Uterus (tissue), 4 donors: ENCODE measurements around the gene TMC5. TPM values are rescaled to one million over a fixed set of nuclear protein-coding genes. Genes with fewer than 3 reads are reported as not detected.

Source experiments
- DNase-seq, 2 donors: peaks; one replicate each; pipeline ENCODE4 v3.0.0-alpha.2; 2019 to 2020
- H3K27ac ChIP-seq, 2 donors: fragments of 200-600 bp; sonication (generic); 1 replicate in 1 of 2; 2 replicates in 1 of 2; pipeline ENCODE4 v1.5.1; 2016 to 2018
- H3K27me3 ChIP-seq, 2 donors: fragments of 200-600 bp; sonication (generic); one replicate each; pipeline ENCODE4 v1.5.1; 2018 to 2019; ENCODE audit warnings: control low read depth in 1 of 2
- H3K36me3 ChIP-seq, 2 donors: fragments of 200-600 bp; sonication (generic); one replicate each; pipeline ENCODE4 v1.5.1; 2019; ENCODE audit warnings: control low read depth in 1 of 2
- H3K4me1 ChIP-seq, 2 donors: fragments of 200-600 bp; sonication (generic); one replicate each; pipeline ENCODE4 v1.5.1; 2018 to 2019; ENCODE audit warnings: control low read depth in 1 of 2
- H3K4me3 ChIP-seq, 2 donors: fragments of 200-600 bp; sonication (generic); 1 replicate in 1 of 2; 2 replicates in 1 of 2; pipeline ENCODE4 v1.5.1; 2018 to 2019; ENCODE audit warnings: mild to moderate bottlenecking in 1 of 2
- H3K9me3 ChIP-seq, 2 donors: fragments of 200-600 bp; sonication (generic); one replicate each; pipeline ENCODE4 v1.5.1; 2019; ENCODE audit warnings: control low read depth in 1 of 2
- CTCF ChIP-seq, 4 experiments: fragments of 200-600 bp in 2 of 4; fragments of 450-650 bp in 2 of 4; sonication (generic) in 2 of 4; IDR thresholded peaks; one replicate each; pipeline ENCODE4 v1.5.1; 2016 to 2019; ENCODE audit warnings: antibody characterized with exemption in 4 of 4, mild to moderate bottlenecking in 2 of 4, moderate library complexity in 1 of 4
- POLR2A ChIP-seq, 2 donors: fragments of 450-650 bp; IDR thresholded peaks; one replicate each; pipeline ENCODE4 v1.6.1; 2016; ENCODE audit warnings: antibody characterized with exemption in 2 of 2, mild to moderate bottlenecking in 1 of 2, moderate library complexity in 1 of 2
- intact Hi-C: fragments of 100-400 bp; cut with DNase I; formaldehyde crosslinking; loops from one replicate; pipeline ENCODE4 v1.15.1; 2023; ENCODE audit warnings: low total_unique reads
- total RNA-seq, 4 donors: library from RNA; depleted of rRNA in 3 of 4; stranded (reverse); fragments of >200 nt in 3 of 4; gene quantifications; one replicate each; pipeline versions ENCODE4 v1.1.0 to v1.2.4, GENCODE V29; 2014 to 2023
- donor health status: DM: yes; HTN: yes; CAD: no.

TMC5 gene
- total RNA-seq, 4 donors from 2014 or later: under 0.01 to 2.7 TPM; not detected in 2

- DNase-seq: no peak
- TF ChIP-seq POLR2A (IDR thresholded peaks at IDR 0.05) (no peak), CTCF (IDR thresholded peaks at IDR 0.05) (no peak)
- Histone ChIP-seq H3K9me3 (no peaks in the 10 kb centered on the region), H3K4me1 (no peaks in the 10 kb centered on the region), H3K36me3 (no peaks in the 10 kb centered on the region), H3K27ac (no peak overlapping the region), H3K4me3 (no peak overlapping the region), H3K27me3 (no peaks in the 10 kb centered on the region)
- intact Hi-C loops: no loop called here
Measured at GRCh38 chr16:19378511-19378910, 39.2 kb upstream of the TMC5 start.

GRCh38 chr16:19379838-19380237 is 37.8 kb upstream of the TMC5 start:
- no peak for TF ChIP-seq CTCF (IDR thresholded peaks at IDR 0.05)
- no peak for TF ChIP-seq POLR2A (IDR thresholded peaks at IDR 0.05)
- H3K4me3 ChIP-seq: no peak overlapping the region
- no peaks in the 10 kb centered on the region for H3K27me3 ChIP-seq
- H3K36me3 ChIP-seq: no peaks in the 10 kb centered on the region
- no peak for DNase-seq
- no peaks in the 10 kb centered on the region for H3K4me1 ChIP-seq
- no peak overlapping the region for H3K27ac ChIP-seq
- intact Hi-C loops: loop anchor here (5.0 kb wide), 1 partner anchor 298 kb away; no protein-coding TSS in a partner anchor
- H3K9me3 ChIP-seq: no peaks in the 10 kb centered on the region

- intact Hi-C loops: loop anchor here (5.0 kb wide), 1 partner anchor 298 kb away; no protein-coding TSS in a partner anchor
- DNase-seq: no peak
- Histone ChIP-seq H3K27me3 (no peaks in the 10 kb centered on the region), H3K4me1 (no peaks in the 10 kb centered on the region), H3K27ac (no peak overlapping the region), H3K9me3 (no peaks in the 10 kb centered on the region), H3K4me3 (no peak overlapping the region), H3K36me3 (no peaks in the 10 kb centered on the region)
- TF ChIP-seq CTCF (IDR thresholded peaks at IDR 0.05): no peak
- TF ChIP-seq POLR2A (IDR thresholded peaks at IDR 0.05): no peak
Measured at GRCh38 chr16:19380328-19380727, 37.4 kb upstream of the TMC5 start.

- Histone ChIP-seq H3K27me3 (no peaks in the 10 kb centered on the region), H3K4me3 (no peak overlapping the region), H3K4me1 (no peaks in the 10 kb centered on the region), H3K36me3 (no peaks in the 10 kb centered on the region), H3K27ac (no peak overlapping the region), H3K9me3 (no peaks in the 10 kb centered on the region)
- no peak for DNase-seq
- intact Hi-C loops: loop anchor here (5.0 kb wide), 1 partner anchor 300 kb away; no protein-coding TSS in a partner anchor
- TF ChIP-seq CTCF (IDR thresholded peaks at IDR 0.05) (no peak), POLR2A (IDR thresholded peaks at IDR 0.05) (no peak)
Measured at GRCh38 chr16:19382084-19382801, 35.4 kb upstream of the TMC5 start.
